22Rv1 (cell line): Measurements from ENCODE around the gene CAMK1D.

Experiments used
- CTCF ChIP-seq: fragments of 450-650 bp; IDR thresholded peaks from 2 replicates; pipeline ENCODE4 v1.5.1; 2017; ENCODE audit warnings: mild to moderate bottlenecking
- ZFX ChIP-seq: fragments of 450-650 bp; IDR thresholded peaks from 2 replicates; pipeline ENCODE4 v1.6.1; 2017; ENCODE audit warnings: antibody characterized with exemption, borderline replicate concordance

- TF ChIP-seq CTCF (no peak), ZFX (no peak)
These were observed 373.9 kb downstream of the CAMK1D start for GRCh38 chr10:12723220-12723619.
